Trophoblast cell (in vitro differentiated cells and primary cell): ENCODE measurements around the gene ARRDC4.

ENCODE experiments used
- DNase-seq, 2 donors: peaks; one replicate each; pipeline ENCODE4 v3.0.0-alpha.2; 2016
- H2AFZ ChIP-seq: 2 replicates; pipeline ENCODE4 v1.6.1; 2013; ENCODE audit warnings: low read length, moderate library complexity, mild to moderate bottlenecking; ENCODE audit not compliant: insufficient read depth, poor library complexity
- H2AK5ac ChIP-seq: 2 replicates; pipeline ENCODE4 v1.6.1; 2013; ENCODE audit warnings: mild to moderate bottlenecking, low read length
- H2BK120ac ChIP-seq: 2 replicates; pipeline ENCODE4 v1.6.1; 2013; ENCODE audit warnings: low read length, mild to moderate bottlenecking, moderate library complexity; ENCODE audit not compliant: insufficient read depth, poor library complexity
- H2BK12ac ChIP-seq: 2 replicates; pipeline ENCODE4 v1.6.1; 2013; ENCODE audit warnings: mild to moderate bottlenecking, low read length, moderate library complexity
- H2BK5ac ChIP-seq: 2 replicates; pipeline ENCODE4 v1.6.1; 2013; ENCODE audit warnings: low read length, low read depth, moderate library complexity, mild to moderate bottlenecking; ENCODE audit not compliant: poor library complexity
- H3K14ac ChIP-seq: 2 replicates; pipeline ENCODE4 v1.6.1; 2013; ENCODE audit warnings: mild to moderate bottlenecking, low read length
- H3K18ac ChIP-seq: 2 replicates; pipeline ENCODE4 v1.6.1; 2013; ENCODE audit warnings: mild to moderate bottlenecking, low read length
- H3K23ac ChIP-seq: 2 replicates; pipeline ENCODE4 v1.6.1; 2013; ENCODE audit warnings: low read length
- H3K27ac ChIP-seq: 2 replicates; pipeline ENCODE4 v1.5.1; 2013; ENCODE audit warnings: low read depth, mild to moderate bottlenecking, inconsistent platforms, low read length, moderate library complexity
- H3K27me3 ChIP-seq: 2 replicates; pipeline ENCODE4 v1.6.1; 2013; ENCODE audit warnings: inconsistent platforms, mild to moderate bottlenecking, low read length, moderate library complexity; ENCODE audit not compliant: insufficient read depth
- H3K36me3 ChIP-seq, 2 experiments: 1 replicate in 1 of 2; 2 replicates in 1 of 2; pipeline ENCODE4 v1.6.1; 2013; ENCODE audit warnings: low read length in 2 of 2, mild to moderate bottlenecking in 2 of 2, moderate library complexity in 1 of 2; ENCODE audit not compliant: insufficient read depth in 2 of 2, control insufficient read depth in 1 of 2
- H3K4ac ChIP-seq: 2 replicates; pipeline ENCODE4 v1.6.1; 2013; ENCODE audit warnings: low read depth, mild to moderate bottlenecking, low read length, moderate library complexity
- H3K4me1 ChIP-seq, 2 experiments: 1 replicate in 1 of 2; 2 replicates in 1 of 2; pipeline ENCODE4 v1.6.1; 2013; ENCODE audit warnings: low read length in 2 of 2, mild to moderate bottlenecking in 2 of 2, moderate library complexity in 1 of 2; ENCODE audit not compliant: insufficient read depth in 2 of 2, control insufficient read depth in 1 of 2
- H3K4me2 ChIP-seq: 2 replicates; pipeline ENCODE4 v1.6.1; 2013; ENCODE audit warnings: inconsistent platforms, mild to moderate bottlenecking, low read length, moderate library complexity
- H3K4me3 ChIP-seq: 2 replicates; pipeline ENCODE4 v1.5.1; 2013; ENCODE audit warnings: mild to moderate bottlenecking, low read depth, low read length, inconsistent platforms
- H3K79me1 ChIP-seq: one replicate; pipeline ENCODE4 v1.6.1; 2013; ENCODE audit warnings: low read length
- H3K79me2 ChIP-seq: 2 replicates; pipeline ENCODE4 v1.6.1; 2013; ENCODE audit warnings: low read length, mild to moderate bottlenecking; ENCODE audit not compliant: control insufficient read depth, insufficient read depth, poor library complexity
- H3K9ac ChIP-seq: 2 replicates; pipeline ENCODE4 v1.6.1; 2013; ENCODE audit warnings: mild to moderate bottlenecking, low read length
- H3K9me3 ChIP-seq: 2 replicates; pipeline ENCODE4 v1.6.1; 2013; ENCODE audit warnings: low read depth, mild to moderate bottlenecking, control low read depth, inconsistent platforms, low read length; ENCODE audit not compliant: insufficient read depth
- H4K12ac ChIP-seq: 2 replicates; pipeline ENCODE4 v1.6.1; 2013; ENCODE audit warnings: low read depth, mild to moderate bottlenecking, low read length, moderate library complexity
- H4K8ac ChIP-seq: 2 replicates; pipeline ENCODE4 v1.6.1; 2013; ENCODE audit warnings: low read depth, mild to moderate bottlenecking, low read length, moderate library complexity
- H4K91ac ChIP-seq: one replicate; pipeline ENCODE4 v1.6.1; 2013; ENCODE audit warnings: low read depth, mild to moderate bottlenecking, low read length, moderate library complexity
- WGBS: extraction: QIAGEN DNeasy Blood & Tissue Kit; methylation state at CpG from one replicate; pipeline ENCODE4 v1.1.7; 2013; ENCODE audit warnings: missing lambda C conversion rate; ENCODE audit not compliant: insufficient read length, insufficient coverage; ENCODE audit errors: extremely low coverage; 5-methylcytosine and 5-hydroxymethylcytosine counted together

ARRDC4 gene

GRCh38 chr15:97959724-97960363, 659 bp upstream of the ARRDC4 start:
- Histone ChIP-seq H3K79me1 (no peaks in the 10 kb centered on the region), H3K9ac (no peak overlapping the region), H3K23ac (no peak overlapping the region), H3K4ac (no peak overlapping the region), H4K12ac (no peak overlapping the region), H3K27ac (no peak overlapping the region), H3K4me3 (no peak overlapping the region), H4K91ac (no peak overlapping the region), H3K4me1 (peaks cover 3 to 10% of the 10 kb centered on the region in 2 experiments), H3K9me3 (no peaks in the 10 kb centered on the region), H3K79me2 (no peaks in the 10 kb centered on the region), H2BK120ac (no peak overlapping the region), H3K18ac (no peak overlapping the region), H3K36me3 (no peaks in the 10 kb centered on the region), H3K14ac (no peak overlapping the region), H3K4me2 (peak overlapping the region; percentile 60), H2BK5ac (no peak overlapping the region), H4K8ac (no peak overlapping the region), H2AK5ac (no peak overlapping the region), H2BK12ac (no peak overlapping the region), H3K27me3 (peaks cover 9% of the 10 kb centered on the region), H2AFZ (no peak overlapping the region)
- no CpG with 5 or more reads among the region's 19 CpGs for WGBS
- peak in 1 of 2 donors; percentile 10 for DNase-seq

DNA sequence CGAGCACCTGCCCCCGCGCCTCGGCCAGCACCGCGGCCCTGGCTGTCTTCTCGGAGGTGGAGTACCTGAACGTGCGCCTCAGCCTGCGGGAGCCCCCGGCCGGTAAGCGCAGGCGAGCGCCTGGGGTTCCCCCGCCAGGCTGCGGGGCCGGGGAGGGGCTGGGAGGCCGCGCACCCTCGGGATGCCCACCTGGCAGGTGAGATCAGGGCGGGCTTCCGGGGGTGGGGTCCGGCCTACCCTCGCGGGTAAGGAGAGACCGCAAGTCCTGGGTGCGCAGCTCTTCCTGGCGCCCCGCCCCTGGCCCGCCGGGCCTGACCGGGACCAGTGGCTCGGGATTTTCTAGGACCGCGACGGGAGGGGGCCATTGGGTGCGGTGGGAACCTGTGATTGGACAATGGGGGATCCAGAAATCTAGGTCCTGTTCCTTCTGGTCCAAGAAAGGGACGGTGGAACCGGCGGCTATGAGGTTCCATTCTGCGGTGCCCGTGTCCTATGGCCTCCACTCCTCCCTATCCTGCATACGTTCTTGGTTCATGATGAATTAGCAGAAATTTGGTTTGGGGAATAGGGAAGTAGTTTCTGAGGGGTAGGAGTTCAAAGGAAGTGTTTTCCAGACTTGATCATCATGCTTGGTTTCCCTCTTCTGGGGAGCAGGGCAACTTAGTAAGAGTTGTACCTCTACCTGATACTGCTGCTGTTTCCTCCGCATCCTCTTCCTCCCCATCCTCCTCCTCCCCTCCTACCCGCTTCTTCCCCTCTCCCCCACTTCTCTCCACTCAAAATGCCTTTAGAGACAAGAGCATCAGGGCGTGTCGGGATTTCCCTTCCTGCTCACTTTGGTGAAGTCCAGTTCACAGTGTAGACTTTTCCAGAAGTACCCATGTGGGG, 808 bp downstream of the ARRDC4 start:
- Histone ChIP-seq H3K27ac (no peak overlapping the region), H3K4ac (no peak overlapping the region), H4K8ac (no peak overlapping the region), H3K4me1 (peaks cover 3 to 10% of the 10 kb centered on the region in 2 experiments), H3K4me3 (peak overlapping the region; percentile 83), H2BK12ac (no peak overlapping the region), H2BK120ac (no peak overlapping the region), H3K79me1 (no peaks in the 10 kb centered on the region), H3K79me2 (no peaks in the 10 kb centered on the region), H3K23ac (no peak overlapping the region), H3K4me2 (peak overlapping the region; percentile 98), H3K27me3 (peaks cover 9% of the 10 kb centered on the region), H2AK5ac (no peak overlapping the region), H2BK5ac (no peak overlapping the region), H2AFZ (peak overlapping the region; percentile 73), H3K14ac (no peak overlapping the region), H4K12ac (no peak overlapping the region), H3K9me3 (no peaks in the 10 kb centered on the region), H3K18ac (no peak overlapping the region), H3K9ac (no peak overlapping the region), H4K91ac (no peak overlapping the region), H3K36me3 (no peaks in the 10 kb centered on the region)
- 100% methylated on average over 1 of the region's 48 CpGs for WGBS
- no peak for DNase-seq

DNA sequence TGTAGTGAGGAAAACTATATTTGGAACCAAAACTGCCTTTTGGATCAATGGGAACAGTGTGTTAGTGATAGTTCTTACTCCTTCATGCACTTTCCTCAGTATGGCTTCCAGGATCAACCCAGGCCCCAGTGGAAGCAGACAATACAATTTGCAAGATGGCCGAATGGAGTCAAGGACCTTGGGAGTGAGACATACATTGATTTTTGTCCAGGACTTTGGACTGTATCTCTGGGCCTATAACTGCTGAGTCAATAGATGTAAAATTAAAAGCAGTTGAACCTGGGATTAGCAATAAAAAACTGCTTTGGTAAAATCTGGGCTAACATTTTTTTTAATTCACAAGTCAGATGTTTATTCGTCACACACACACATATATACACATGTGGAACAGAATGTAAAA, 1.8 kb downstream of the ARRDC4 start:
- WGBS: no CpG with 5 or more reads among the region's 2 CpGs
- H4K12ac ChIP-seq: no peak overlapping the region
- peaks cover 3 to 10% of the 10 kb centered on the region in 2 experiments for H3K4me1 ChIP-seq

GRCh38 chr15:97963779-97964178, 3.3 kb downstream of the ARRDC4 start:
- Histone ChIP-seq H3K14ac (no peak overlapping the region), H3K79me1 (no peaks in the 10 kb centered on the region), H3K18ac (no peak overlapping the region), H3K27ac (no peak overlapping the region), H2BK5ac (no peak overlapping the region), H3K4ac (no peak overlapping the region), H2BK12ac (no peak overlapping the region), H3K79me2 (no peaks in the 10 kb centered on the region), H3K4me1 (peaks cover 3 to 10% of the 10 kb centered on the region in 2 experiments), H3K27me3 (peaks cover 9% of the 10 kb centered on the region), H2AK5ac (no peak overlapping the region), H3K9me3 (no peaks in the 10 kb centered on the region), H3K4me2 (no peak overlapping the region), H4K91ac (no peak overlapping the region), H3K36me3 (no peaks in the 10 kb centered on the region), H4K12ac (no peak overlapping the region), H3K4me3 (no peak overlapping the region), H3K9ac (no peak overlapping the region), H3K23ac (no peak overlapping the region), H2BK120ac (no peak overlapping the region), H4K8ac (no peak overlapping the region), H2AFZ (no peak overlapping the region)
- no peak for DNase-seq
- WGBS: no CpG with 5 or more reads among the region's 4 CpGs

More for the DNA sequence above, 1.8 kb downstream of the ARRDC4 start:
- Histone ChIP-seq H4K91ac (no peak overlapping the region), H2AK5ac (no peak overlapping the region), H3K79me2 (no peaks in the 10 kb centered on the region), H3K27ac (no peak overlapping the region), H3K4ac (no peak overlapping the region), H4K8ac (no peak overlapping the region), H3K36me3 (no peaks in the 10 kb centered on the region), H2BK5ac (no peak overlapping the region), H3K9ac (no peak overlapping the region), H3K27me3 (peaks cover 9% of the 10 kb centered on the region), H2BK12ac (no peak overlapping the region), H3K9me3 (no peaks in the 10 kb centered on the region), H3K14ac (no peak overlapping the region), H3K79me1 (no peaks in the 10 kb centered on the region), H3K18ac (no peak overlapping the region), H3K4me2 (no peak overlapping the region), H3K4me3 (no peak overlapping the region), H2BK120ac (no peak overlapping the region), H2AFZ (no peak overlapping the region), H3K23ac (no peak overlapping the region)
- DNase-seq: no peak
